BLaER1 (cell line): ENCODE measurements around the gene SLC25A13.

ENCODE experiments used
- H3K27ac ChIP-seq: shearing (Covaris generic); formaldehyde crosslinking; 2 replicates; pipeline ENCODE4 v1.8.1; 2022
- H3K27me3 ChIP-seq: shearing (Covaris generic); formaldehyde crosslinking; 2 replicates; pipeline ENCODE4 v1.8.1; 2022
- H3K36me3 ChIP-seq: shearing (Covaris generic); formaldehyde crosslinking; 2 replicates; pipeline ENCODE4 v1.8.1; 2022
- H3K4me1 ChIP-seq: shearing (Covaris generic); formaldehyde crosslinking; 2 replicates; pipeline ENCODE4 v1.8.1; 2022
- H3K4me2 ChIP-seq: shearing (Covaris generic); formaldehyde crosslinking; 2 replicates; pipeline ENCODE4 v1.8.1; 2022
- H3K4me3 ChIP-seq: shearing (Covaris generic); formaldehyde crosslinking; 2 replicates; pipeline ENCODE4 v1.8.1; 2022
- H3K9ac ChIP-seq: shearing (Covaris generic); formaldehyde crosslinking; 2 replicates; pipeline ENCODE4 v1.8.1; 2022
- H3K9me3 ChIP-seq: shearing (Covaris generic); formaldehyde crosslinking; 2 replicates; pipeline ENCODE4 v1.8.1; 2022
- H4K20me1 ChIP-seq: shearing (Covaris generic); formaldehyde crosslinking; 2 replicates; pipeline ENCODE4 v1.8.1; 2022
- Cebpa-rat ChIP-seq: shearing (Covaris generic); IDR thresholded peaks from 2 replicates; pipeline ENCODE4 v1.8.1; 2022

Gene SLC25A13

DNA sequence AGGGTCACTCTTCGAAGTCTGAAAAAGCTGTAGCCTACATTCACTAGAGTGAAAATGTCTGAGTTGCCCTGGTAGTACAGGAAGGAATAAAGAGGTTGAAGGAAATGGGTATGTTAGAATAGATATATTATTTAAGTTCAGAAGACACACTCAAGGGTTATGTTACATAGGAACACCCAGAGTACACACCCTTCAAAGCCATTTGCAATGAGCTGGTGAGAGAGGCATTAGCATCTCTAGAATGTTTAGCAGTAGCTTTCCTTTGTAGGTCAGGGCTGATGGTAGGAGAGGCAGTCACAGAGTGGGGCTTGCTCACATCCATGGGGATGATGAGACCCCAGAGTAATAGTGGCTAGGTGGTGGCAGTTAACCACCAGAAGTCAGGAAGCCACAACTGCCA lies 221.2 kb downstream of the SLC25A13 start:
- no peaks in the 10 kb centered on the region for H3K27me3 ChIP-seq
- no peaks in the 10 kb centered on the region for H3K9me3 ChIP-seq
- no peaks in the 10 kb centered on the region for H4K20me1 ChIP-seq
- no peak overlapping the region for H3K4me2 ChIP-seq
- no peak overlapping the region for H3K9ac ChIP-seq
- no peak for TF ChIP-seq Cebpa-rat
- no peak overlapping the region for H3K27ac ChIP-seq
- H3K4me3 ChIP-seq, result no peak overlapping the region
- no peaks in the 10 kb centered on the region for H3K36me3 ChIP-seq
- H3K4me1 ChIP-seq, result no peaks in the 10 kb centered on the region

DNA sequence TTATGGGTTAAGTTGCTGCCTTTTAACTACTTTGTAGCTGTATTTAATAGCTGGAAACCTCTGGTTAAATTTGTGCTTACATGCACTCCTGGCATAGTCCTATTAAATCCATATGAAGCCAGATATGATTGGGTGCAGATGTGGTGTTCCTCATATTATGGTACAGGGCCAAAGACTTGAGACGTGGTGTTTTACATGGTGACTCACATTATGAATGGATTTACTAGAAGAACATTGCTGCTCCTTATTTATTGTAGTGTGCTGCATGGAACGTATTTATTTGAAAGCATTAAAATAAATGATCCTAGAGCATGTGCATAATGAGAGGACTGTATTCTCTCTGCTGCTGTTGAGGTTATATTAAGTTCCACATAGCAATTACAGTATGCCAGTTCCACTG lies 224.1 kb downstream of the SLC25A13 start:
- Histone ChIP-seq H3K9me3 (no peaks in the 10 kb centered on the region), H3K4me3 (no peak overlapping the region), H4K20me1 (no peaks in the 10 kb centered on the region), H3K9ac (no peak overlapping the region), H3K4me2 (no peak overlapping the region), H3K27me3 (no peaks in the 10 kb centered on the region), H3K27ac (no peak overlapping the region), H3K36me3 (no peaks in the 10 kb centered on the region), H3K4me1 (no peaks in the 10 kb centered on the region)
- TF ChIP-seq Cebpa-rat, result no peak

DNA sequence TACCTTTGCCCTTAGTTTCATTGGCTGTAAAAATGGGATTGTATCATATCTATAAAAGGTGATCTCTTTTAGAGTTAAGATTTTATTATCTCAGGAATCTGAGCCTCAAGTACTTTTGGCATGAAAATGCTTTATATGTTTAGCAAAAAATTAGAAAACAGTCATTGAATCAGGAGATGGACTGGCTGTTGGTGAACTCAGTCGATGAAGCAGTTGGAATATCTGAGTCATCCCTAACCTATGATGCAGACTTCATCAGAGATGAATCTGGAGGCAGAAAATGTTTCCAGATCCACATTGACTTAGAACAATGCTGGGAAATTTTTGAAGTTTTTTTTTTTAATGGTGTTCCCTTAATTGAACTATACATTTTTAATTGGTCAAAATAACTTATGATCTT lies 228.5 kb downstream of the SLC25A13 start:
- no peak overlapping the region for H3K27ac ChIP-seq
- H4K20me1 ChIP-seq, result no peaks in the 10 kb centered on the region
- no peaks in the 10 kb centered on the region for H3K36me3 ChIP-seq
- no peaks in the 10 kb centered on the region for H3K4me1 ChIP-seq
- TF ChIP-seq Cebpa-rat, result no peak
- no peaks in the 10 kb centered on the region for H3K9me3 ChIP-seq
- no peak overlapping the region for H3K4me2 ChIP-seq
- H3K4me3 ChIP-seq, result no peak overlapping the region
- H3K9ac ChIP-seq, result no peak overlapping the region
- no peaks in the 10 kb centered on the region for H3K27me3 ChIP-seq

DNA sequence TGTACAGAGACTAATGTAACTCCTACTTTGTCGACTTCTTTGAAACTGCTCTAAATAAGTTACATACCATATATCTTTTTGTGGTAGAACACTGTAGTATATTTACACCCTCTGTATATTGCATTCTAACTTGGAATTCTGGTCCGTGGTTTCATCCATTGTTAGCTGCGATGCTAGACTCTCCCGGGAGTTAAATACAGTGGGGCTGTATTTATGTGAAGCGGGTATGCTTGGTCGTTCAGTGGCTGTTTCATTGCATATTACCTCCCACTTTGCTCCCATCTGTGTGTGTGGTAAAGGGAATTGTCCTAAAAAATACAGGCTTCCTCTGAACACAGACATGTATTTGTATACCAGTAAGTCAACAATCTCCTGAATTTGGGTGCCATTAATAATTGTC lies 231.1 kb downstream of the SLC25A13 start:
- Histone ChIP-seq H3K4me3 (no peak overlapping the region), H3K9me3 (no peaks in the 10 kb centered on the region), H3K4me2 (no peak overlapping the region), H3K27ac (no peak overlapping the region), H3K27me3 (no peaks in the 10 kb centered on the region), H3K4me1 (no peaks in the 10 kb centered on the region), H3K36me3 (no peaks in the 10 kb centered on the region), H3K9ac (no peak overlapping the region), H4K20me1 (no peaks in the 10 kb centered on the region)
- TF ChIP-seq Cebpa-rat, result no peak

DNA sequence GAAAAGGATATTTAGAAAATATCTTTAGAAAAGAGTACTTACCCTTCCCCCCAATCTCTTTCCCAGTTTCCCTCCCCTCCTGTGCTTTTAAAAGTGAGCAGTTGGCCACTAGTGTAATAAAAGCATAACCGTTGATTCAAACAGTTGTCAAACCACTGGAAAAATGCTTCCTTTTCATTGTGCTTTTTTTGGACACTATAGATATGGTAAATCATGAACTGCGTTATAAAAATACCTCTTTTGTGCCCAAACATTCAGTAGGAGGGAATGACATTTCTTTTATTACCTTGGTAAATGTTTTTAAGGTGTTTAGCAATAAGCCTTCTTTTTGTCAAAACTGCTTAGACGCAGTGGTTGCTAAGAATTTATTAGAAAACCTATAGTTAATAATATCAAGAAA lies 232.4 kb downstream of the SLC25A13 start:
- H3K4me2 ChIP-seq, result no peak overlapping the region
- no peak overlapping the region for H3K4me3 ChIP-seq
- H3K9me3 ChIP-seq, result no peaks in the 10 kb centered on the region
- H3K4me1 ChIP-seq, result no peaks in the 10 kb centered on the region
- no peak overlapping the region for H3K9ac ChIP-seq
- H3K27me3 ChIP-seq, result no peaks in the 10 kb centered on the region
- H3K27ac ChIP-seq, result no peak overlapping the region
- no peak for TF ChIP-seq Cebpa-rat
- no peaks in the 10 kb centered on the region for H4K20me1 ChIP-seq
- no peaks in the 10 kb centered on the region for H3K36me3 ChIP-seq

DNA sequence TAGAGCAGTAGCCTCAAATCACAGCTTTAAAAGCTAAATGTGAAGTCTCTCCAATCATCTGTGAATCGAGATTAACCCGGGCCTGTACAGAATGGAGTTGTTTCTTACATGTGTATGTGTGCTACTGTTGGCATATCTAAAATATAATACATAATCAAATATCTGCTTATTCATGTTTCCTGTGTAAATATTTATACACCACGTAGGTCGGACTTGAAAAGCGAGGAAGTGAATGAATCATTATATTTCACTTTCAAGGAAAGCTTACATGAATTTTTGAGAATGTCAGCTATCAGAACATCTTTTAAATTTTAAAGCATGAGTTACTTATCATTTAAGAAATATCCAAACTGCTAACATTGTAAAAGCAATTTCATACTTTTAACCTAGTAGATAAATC lies 233.3 kb downstream of the SLC25A13 start:
- no peaks in the 10 kb centered on the region for H4K20me1 ChIP-seq
- H3K36me3 ChIP-seq, result no peaks in the 10 kb centered on the region
- H3K9me3 ChIP-seq, result no peaks in the 10 kb centered on the region
- no peaks in the 10 kb centered on the region for H3K4me1 ChIP-seq
- H3K9ac ChIP-seq, result no peak overlapping the region
- no peaks in the 10 kb centered on the region for H3K27me3 ChIP-seq
- no peak for TF ChIP-seq Cebpa-rat
- no peak overlapping the region for H3K4me2 ChIP-seq
- H3K4me3 ChIP-seq, result no peak overlapping the region
- no peak overlapping the region for H3K27ac ChIP-seq

DNA sequence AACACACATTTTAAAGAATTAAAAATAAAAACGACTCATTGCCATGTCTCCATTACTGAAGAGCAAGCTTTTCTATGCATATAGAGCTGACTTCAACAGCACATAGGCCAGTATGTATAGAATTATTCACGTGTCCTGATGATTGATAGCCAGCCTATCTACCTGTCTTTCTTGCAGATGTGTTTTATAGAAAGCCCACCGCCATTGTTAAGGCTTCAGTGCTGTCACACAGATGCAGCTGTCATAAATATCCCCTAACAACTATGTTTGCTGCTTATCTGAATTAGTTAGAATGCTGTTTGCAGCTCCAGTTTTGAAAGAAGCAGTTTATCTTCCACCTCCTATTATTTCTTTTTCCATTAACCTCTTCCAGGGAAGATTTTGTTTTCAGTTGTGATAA lies 235.9 kb downstream of the SLC25A13 start:
- Histone ChIP-seq H3K9ac (no peak overlapping the region), H3K27ac (no peak overlapping the region), H3K36me3 (no peaks in the 10 kb centered on the region), H4K20me1 (no peaks in the 10 kb centered on the region), H3K4me1 (no peaks in the 10 kb centered on the region), H3K4me2 (no peak overlapping the region), H3K4me3 (no peak overlapping the region), H3K9me3 (no peaks in the 10 kb centered on the region), H3K27me3 (no peaks in the 10 kb centered on the region)
- no peak for TF ChIP-seq Cebpa-rat

DNA sequence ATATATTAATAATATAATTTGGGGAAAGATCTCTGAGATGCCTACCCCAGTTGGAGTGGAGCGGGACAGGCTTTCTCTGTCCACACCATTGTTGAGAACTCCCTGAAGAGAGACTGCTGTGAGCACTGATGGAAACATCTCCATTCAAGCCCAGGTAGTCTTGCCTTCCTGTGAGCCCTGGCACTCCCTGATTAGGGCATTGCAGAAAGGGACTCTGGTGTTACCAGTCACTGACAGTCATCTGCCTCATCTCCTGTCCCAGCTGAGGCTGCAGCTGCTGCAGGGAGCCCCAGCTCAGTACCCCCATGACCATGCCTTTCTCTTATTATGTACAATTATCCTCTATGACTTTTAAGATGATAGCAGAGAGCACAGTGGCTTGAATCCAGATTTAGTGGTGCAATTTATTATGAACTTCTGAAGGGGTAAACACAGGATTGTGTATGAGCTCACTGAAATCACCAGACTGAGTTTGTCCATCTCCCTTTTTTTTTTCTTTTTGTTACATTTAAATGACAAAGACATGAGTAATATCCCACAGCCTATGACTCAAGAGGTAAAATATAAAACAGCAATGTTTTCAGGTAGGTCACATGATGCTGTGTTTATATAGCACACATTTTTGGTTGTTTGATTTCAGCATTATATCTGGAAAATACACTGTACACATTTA lies 236.9 kb downstream of the SLC25A13 start:
- no peak overlapping the region for H3K4me2 ChIP-seq
- H3K9me3 ChIP-seq, result no peaks in the 10 kb centered on the region
- H3K4me1 ChIP-seq, result no peaks in the 10 kb centered on the region
- no peak overlapping the region for H3K4me3 ChIP-seq
- no peaks in the 10 kb centered on the region for H3K36me3 ChIP-seq
- TF ChIP-seq Cebpa-rat, result no peak
- no peak overlapping the region for H3K9ac ChIP-seq
- no peaks in the 10 kb centered on the region for H4K20me1 ChIP-seq
- no peaks in the 10 kb centered on the region for H3K27me3 ChIP-seq
- H3K27ac ChIP-seq, result no peak overlapping the region

DNA sequence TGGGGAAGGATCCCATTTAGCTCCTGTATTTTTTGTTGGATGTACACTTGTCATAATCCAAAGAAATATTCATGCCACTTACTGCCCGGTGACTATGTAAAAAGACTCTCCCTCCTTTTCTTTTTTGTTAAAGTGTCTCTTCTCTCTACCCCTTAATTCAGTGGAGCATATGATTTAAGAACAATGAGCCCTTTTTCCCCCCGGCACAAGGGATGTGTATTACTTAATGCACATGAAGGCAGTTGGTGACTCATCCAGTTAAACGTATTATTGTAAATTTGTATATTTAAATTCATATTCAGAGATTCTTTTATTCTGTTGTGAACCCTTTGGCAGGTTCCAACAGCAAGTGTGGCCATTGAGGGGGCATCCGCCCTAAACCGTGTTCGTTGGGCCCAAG lies 241.9 kb downstream of the SLC25A13 start:
- TF ChIP-seq Cebpa-rat, result no peak
- Histone ChIP-seq H3K36me3 (no peaks in the 10 kb centered on the region), H3K9ac (no peak overlapping the region), H3K4me2 (no peak overlapping the region), H3K9me3 (no peaks in the 10 kb centered on the region), H3K4me3 (no peak overlapping the region), H3K4me1 (peaks cover 5% of the 10 kb centered on the region), H4K20me1 (0 out of 2 replicates have a peak, but pooled peaks cover 5% of the 10 kb centered on the region), H3K27me3 (peaks cover 25% of the 10 kb centered on the region), H3K27ac (no peak overlapping the region)

DNA sequence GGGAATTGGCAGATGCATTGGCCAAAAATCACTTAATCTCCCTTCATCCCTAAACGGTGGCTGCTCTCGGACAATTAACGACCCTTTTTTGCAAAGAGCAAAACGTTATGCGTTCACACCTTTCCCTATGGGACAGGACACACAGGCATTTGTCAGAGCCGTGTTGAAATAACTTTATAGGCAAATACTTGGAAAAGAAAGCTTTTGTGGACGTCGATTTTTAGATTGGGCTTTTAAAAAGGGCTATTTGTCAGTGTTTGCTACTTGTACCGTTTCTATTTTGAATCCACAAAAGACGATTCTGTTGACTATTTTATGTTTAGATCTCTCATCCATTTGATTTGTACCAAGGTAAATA lies 245.6 kb downstream of the SLC25A13 start:
- Histone ChIP-seq H3K36me3 (no peaks in the 10 kb centered on the region), H3K4me1 (peaks cover 5% of the 10 kb centered on the region), H3K27ac (no peak overlapping the region), H3K9ac (no peak overlapping the region), H3K4me3 (peak overlapping the region; percentile 64), H3K4me2 (peak overlapping the region; percentile 84), H3K9me3 (no peaks in the 10 kb centered on the region), H4K20me1 (0 out of 2 replicates have a peak, but pooled peaks cover 5% of the 10 kb centered on the region), H3K27me3 (peaks cover 25% of the 10 kb centered on the region)
- no peak for TF ChIP-seq Cebpa-rat
